GM12864 (cell line): Measurements from ENCODE around the gene DMAC2.
"Not testable (repeated sequence)": the region's sequence is repeated elsewhere in the genome, so short reads cannot be mapped to it uniquely, and the experiment has no call there.

ENCODE experiments used
- DNase-seq: peaks from one replicate; pipeline ENCODE4 v3.0.0-alpha.2; 2011; ENCODE audit warnings: low read depth
- H3K4me3 ChIP-seq: 2 replicates; pipeline ENCODE4 v1.5.1; 2011; ENCODE audit warnings: mild to moderate bottlenecking, low read depth, low read length, control low read depth
- TF ChIP-seq, protein P1 (sequence below): IDR thresholded peaks from 2 replicates; pipeline ENCODE4 v1.5.1; 2011; ENCODE audit warnings: low read depth, mild to moderate bottlenecking, moderate library complexity, low read length, control low read depth, inconsistent platforms; ENCODE audit errors: missing control alignments

Gene DMAC2

DNA sequence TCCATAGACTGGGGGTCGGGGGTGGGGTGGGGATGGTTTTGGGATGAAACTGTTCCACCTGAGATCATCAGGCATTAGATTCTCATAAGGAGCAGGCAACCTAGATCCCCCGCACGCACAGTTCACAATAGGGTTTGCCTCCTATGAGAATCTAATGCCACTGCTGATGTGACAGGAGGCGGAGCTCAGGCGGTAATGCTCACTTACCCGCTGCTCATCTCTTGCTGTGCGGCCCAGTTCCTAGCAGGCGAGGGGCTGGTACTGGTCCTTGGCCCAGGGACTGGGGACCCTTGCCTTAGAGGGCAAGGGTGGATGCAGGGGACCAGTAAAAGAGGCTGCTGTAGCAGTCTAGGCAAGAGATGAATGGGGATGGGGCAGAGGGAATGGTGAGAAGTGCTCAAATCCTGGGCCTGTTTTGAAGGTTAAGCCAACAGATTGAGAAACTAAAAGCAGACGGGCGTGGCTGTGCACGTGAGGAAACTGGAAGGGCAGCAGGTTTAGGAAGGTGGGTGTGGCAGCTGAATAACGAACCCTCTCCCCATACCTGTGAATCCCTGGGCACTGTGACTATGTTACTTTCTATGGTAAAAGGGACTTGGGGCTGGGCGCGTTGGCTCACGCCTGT is 1.7 kb upstream of the DMAC2 start:
- TF ChIP-seq, protein P1, sequence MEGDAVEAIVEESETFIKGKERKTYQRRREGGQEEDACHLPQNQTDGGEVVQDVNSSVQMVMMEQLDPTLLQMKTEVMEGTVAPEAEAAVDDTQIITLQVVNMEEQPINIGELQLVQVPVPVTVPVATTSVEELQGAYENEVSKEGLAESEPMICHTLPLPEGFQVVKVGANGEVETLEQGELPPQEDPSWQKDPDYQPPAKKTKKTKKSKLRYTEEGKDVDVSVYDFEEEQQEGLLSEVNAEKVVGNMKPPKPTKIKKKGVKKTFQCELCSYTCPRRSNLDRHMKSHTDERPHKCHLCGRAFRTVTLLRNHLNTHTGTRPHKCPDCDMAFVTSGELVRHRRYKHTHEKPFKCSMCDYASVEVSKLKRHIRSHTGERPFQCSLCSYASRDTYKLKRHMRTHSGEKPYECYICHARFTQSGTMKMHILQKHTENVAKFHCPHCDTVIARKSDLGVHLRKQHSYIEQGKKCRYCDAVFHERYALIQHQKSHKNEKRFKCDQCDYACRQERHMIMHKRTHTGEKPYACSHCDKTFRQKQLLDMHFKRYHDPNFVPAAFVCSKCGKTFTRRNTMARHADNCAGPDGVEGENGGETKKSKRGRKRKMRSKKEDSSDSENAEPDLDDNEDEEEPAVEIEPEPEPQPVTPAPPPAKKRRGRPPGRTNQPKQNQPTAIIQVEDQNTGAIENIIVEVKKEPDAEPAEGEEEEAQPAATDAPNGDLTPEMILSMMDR = no peak
- no peak for DNase-seq

DNA sequence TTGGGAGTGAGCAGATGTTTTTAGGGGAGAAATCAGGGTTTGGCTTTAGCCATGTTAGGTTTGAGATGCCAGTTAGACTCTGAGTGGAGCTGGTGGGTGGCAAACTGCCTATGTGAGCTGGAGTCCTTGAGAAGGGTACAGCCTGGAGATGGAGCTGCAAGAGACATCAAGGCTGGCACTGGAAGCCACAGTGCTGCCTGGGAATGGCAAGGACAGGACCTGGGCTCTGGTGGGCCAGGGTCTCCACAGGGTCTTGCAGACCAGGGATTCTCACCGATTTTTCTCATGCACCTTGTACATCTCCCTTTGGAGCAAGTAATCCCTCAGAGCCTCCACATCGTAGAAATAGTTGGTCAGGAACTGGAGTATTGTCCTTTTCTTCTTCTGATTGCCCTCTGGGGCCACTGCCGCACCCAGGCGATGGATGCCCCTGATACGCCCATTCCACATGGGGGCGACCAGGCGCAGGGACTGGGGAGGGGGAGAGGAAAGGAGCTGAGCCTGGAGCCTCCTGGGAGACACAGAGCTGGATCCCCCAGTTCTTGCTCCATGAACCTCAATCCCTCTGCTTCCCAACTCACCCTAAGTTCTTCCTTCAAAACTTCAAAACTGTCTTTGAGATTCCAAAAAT is 1.7 kb downstream of the DMAC2 start:
- TF ChIP-seq, protein P1 = no peak
- no peak overlapping the region for H3K4me3 ChIP-seq

More for the DNA sequence above, 1.7 kb upstream of the DMAC2 start:
- no peak overlapping the region for H3K4me3 ChIP-seq

DNA sequence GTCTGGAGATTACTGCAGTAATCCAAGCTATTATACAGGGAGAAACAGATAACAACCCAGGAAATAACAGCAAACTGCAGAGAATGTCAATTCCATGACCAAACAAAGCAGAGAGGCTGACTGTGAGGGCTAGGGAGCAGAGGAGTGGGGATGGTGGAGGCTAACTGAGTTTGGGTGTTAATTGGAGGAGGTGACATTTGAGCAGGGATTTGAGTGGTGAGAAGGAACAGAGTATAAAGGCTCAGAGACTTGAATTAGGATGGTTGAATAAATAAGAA is 3.1 kb downstream of the DMAC2 start:
- DNase-seq = no peak
- TF ChIP-seq, protein P1 = no peak

More for the DNA sequence above, 1.7 kb downstream of the DMAC2 start:
- no peak for DNase-seq

DNA sequence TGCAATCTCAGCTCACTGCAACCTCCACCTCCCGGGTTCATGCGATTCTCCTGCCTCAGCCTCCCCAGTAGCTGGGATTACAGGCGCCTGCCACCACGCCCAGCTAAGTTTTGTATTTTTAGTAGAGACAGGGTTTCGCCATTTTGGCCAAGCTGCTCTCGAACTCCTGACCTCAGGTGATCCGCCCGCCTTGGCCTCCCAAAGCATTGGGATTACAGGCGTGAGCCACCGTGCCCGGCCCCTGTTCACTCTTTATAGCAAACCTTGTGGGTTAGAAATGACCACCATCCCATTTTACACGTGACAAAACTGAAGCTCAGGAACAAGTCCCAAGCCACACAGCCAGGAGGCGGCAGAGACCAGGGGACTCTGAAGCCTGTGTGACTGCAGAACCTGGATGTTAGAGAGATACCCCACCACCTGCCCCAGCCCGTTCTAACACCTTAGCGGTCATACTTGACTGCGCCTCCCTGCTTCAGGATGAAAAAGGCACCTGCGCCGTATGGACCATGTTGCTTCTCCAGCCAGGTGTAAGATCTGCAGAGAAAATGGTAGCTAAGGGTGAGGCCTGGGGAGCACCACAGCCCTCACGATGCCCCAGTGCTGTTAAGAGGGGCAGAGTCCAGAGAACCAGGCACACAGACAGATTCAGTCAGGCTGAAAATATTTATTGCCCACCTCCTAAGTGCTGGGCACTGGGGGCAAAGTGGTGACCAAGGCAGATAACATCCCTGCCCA is 3.6 kb downstream of the DMAC2 start:
- H3K4me3 ChIP-seq = no peak overlapping the region
- TF ChIP-seq, protein P1 = no peak
- DNase-seq = no peak

More for the DNA sequence above, 3.1 kb downstream of the DMAC2 start:
- no peak overlapping the region for H3K4me3 ChIP-seq

DNA sequence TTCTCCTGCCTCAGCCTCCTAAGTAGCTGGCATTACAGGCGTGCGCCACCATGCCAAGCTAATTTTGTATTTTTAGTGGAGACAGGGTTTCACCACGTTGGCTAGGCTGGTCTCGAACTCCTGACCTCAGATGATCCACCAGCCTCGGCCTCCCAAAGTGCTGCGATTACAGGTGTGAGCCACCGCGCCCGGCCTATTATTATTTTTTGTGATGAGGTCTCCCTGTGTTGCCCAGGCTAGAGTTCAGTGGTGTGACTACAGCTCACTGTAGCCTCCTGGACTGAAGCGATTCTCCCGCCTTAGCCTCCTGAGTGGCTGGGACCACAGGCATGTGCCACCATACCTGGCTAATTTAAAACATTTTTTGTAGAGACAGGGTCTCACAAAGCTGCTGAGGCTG is 4.3 kb downstream of the DMAC2 start:
- not testable (repeated sequence) for H3K4me3 ChIP-seq, DNase-seq

DNA sequence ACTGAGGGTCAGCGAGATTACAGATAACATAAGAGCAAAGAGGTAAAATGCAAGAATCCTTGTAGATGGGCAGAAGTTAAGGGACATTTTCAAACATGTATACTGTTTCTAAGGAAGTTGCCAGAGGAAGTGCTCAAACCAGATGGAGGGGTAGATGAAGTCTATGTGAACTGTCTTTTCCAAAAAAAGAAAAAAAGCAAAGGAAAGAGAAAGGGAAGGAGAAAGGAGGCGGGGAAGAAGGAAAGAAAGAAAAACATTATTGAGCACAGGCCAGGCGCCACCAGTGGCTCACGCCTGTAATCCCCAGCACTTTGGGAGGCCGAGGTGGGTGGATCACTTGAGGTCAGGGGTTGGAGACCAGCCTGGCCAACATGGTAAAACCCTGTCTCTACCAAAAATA is 5.3 kb downstream of the DMAC2 start:
- TF ChIP-seq, protein P1 = no peak
- H3K4me3 ChIP-seq = no peak overlapping the region
- DNase-seq = no peak

DNA sequence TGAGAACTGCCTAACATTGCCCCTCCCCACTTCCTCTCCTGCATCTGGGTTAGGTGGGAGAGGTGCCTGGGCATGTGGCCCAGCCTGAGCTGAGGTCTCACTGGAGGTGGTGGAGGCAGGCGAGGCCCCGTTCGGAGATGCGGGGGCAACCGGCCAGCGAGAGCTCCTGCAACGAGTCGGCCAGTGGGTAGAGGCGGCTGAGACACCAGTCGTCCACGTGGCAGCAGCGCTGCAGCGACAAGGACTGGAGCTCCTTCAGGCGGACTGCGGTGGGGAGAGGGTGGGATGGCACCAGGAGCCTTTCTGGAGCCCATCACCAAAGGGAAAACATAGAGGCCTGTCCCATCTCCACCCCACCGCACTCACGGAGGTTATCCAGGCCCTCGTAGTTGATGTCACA is 6.5 kb downstream of the DMAC2 start:
- TF ChIP-seq, protein P1 = no peak
- H3K4me3 ChIP-seq = no peak overlapping the region
- DNase-seq = no peak
